CD14-positive monocyte (primary cell): Measurements from ENCODE around the gene XXYLT1. TPM values are rescaled to one million over a fixed set of nuclear protein-coding genes. Genes with fewer than 3 reads are reported as not detected.

Experiments used
- DNase-seq, 3 donors: peaks; one replicate each; pipeline ENCODE4 v3.0.0-alpha.2; 2011 to 2022
- H2AFZ ChIP-seq: 2 replicates; pipeline ENCODE4 v1.6.0; 2012; ENCODE audit warnings: mild to moderate bottlenecking, low read depth, low read length, inconsistent platforms; ENCODE audit not compliant: insufficient read depth, poor library complexity, severe bottlenecking
- H3K27ac ChIP-seq, 2 donors: 1 replicate in 1 of 2; 2 replicates in 1 of 2; pipeline ENCODE4 v1.5.1; 2012 to 2013; ENCODE audit warnings: low read length in 2 of 2, control low read depth in 1 of 2, inconsistent platforms in 1 of 2, low read depth in 1 of 2, mild to moderate bottlenecking in 1 of 2
- H3K27me3 ChIP-seq, 2 donors: one replicate each; pipeline versions ENCODE4 v1.6.0 to v1.6.1; 2011 to 2013; ENCODE audit warnings: low read length in 2 of 2; ENCODE audit not compliant: control insufficient read depth in 2 of 2, insufficient read depth in 2 of 2
- H3K36me3 ChIP-seq, 2 donors: replicated peaks in 1 of 2; 1 replicate in 1 of 2; 2 replicates in 1 of 2; pipeline versions ENCODE4 v1.5.1 to v1.6.1; 2012 to 2013; ENCODE audit warnings: low read length in 2 of 2, control low read depth in 1 of 2, inconsistent platforms in 1 of 2, mild to moderate bottlenecking in 1 of 2; ENCODE audit not compliant: insufficient read depth in 2 of 2, control insufficient read depth in 1 of 2
- H3K4me1 ChIP-seq, 2 donors: 1 replicate in 1 of 2; 2 replicates in 1 of 2; pipeline versions ENCODE4 v1.5.1 to v1.6.1; 2012 to 2013; ENCODE audit warnings: low read length in 2 of 2, control low read depth in 1 of 2, inconsistent platforms in 1 of 2, mild to moderate bottlenecking in 1 of 2, moderate library complexity in 1 of 2; ENCODE audit not compliant: insufficient read depth in 2 of 2, control insufficient read depth in 1 of 2
- H3K4me2 ChIP-seq: replicated peaks from 2 replicates; pipeline ENCODE3; 2012; ENCODE audit warnings: low read length, moderate library complexity, mild to moderate bottlenecking; ENCODE audit not compliant: poor library complexity, severe bottlenecking; ENCODE audit errors: extremely low read depth
- H3K4me3 ChIP-seq, 3 experiments: fragments of 200-600 bp in 1 of 3; sonication (generic) in 1 of 3; replicated peaks in 1 of 3; 1 replicate in 2 of 3; 2 replicates in 1 of 3; pipeline ENCODE4 v1.5.1; 2011 to 2013; ENCODE audit warnings: low read length in 3 of 3, mild to moderate bottlenecking in 3 of 3, control low read depth in 2 of 3, low read depth in 2 of 3, inconsistent platforms in 1 of 3, moderate library complexity in 1 of 3
- H3K79me2 ChIP-seq: 2 replicates; pipeline ENCODE4 v1.6.0; 2012; ENCODE audit warnings: mild to moderate bottlenecking, control low read depth, inconsistent platforms, low read length, moderate library complexity; ENCODE audit not compliant: insufficient read depth
- H3K9ac ChIP-seq: 2 replicates; pipeline ENCODE4 v1.6.0; 2017; ENCODE audit warnings: low read length, mild to moderate bottlenecking; ENCODE audit not compliant: insufficient read depth, poor library complexity, severe bottlenecking
- H3K9me3 ChIP-seq, 2 donors: replicated peaks in 1 of 2; 1 replicate in 1 of 2; 2 replicates in 1 of 2; pipeline versions ENCODE4 v1.5.1 to v1.6.1; 2012 to 2013; ENCODE audit warnings: low read length in 2 of 2, control low read depth in 1 of 2; ENCODE audit not compliant: control insufficient read depth in 1 of 2, insufficient read depth in 1 of 2
- H4K20me1 ChIP-seq: 2 replicates; pipeline ENCODE4 v1.6.0; 2012; ENCODE audit warnings: mild to moderate bottlenecking, low read length, control low read depth, moderate library complexity; ENCODE audit not compliant: insufficient read depth
- H3K27ac Mint-ChIP-seq, 7 donors: one replicate each; pipeline ENCODE4 v1.8.0; 2020; ENCODE audit warnings: mild to moderate bottlenecking in 7 of 7, mixed read lengths in 7 of 7, moderate library complexity in 6 of 7, inconsistent platforms in 2 of 7
- H3K27me3 Mint-ChIP-seq, 3 donors: one replicate each; pipeline ENCODE4 v1.8.0; 2021 to 2022; ENCODE audit warnings: low read depth in 3 of 3, mild to moderate bottlenecking in 3 of 3, mixed read lengths in 3 of 3, moderate library complexity in 3 of 3, inconsistent platforms in 1 of 3
- H3K36me3 Mint-ChIP-seq, 2 donors: one replicate each; pipeline ENCODE4 v1.8.0; 2020; ENCODE audit warnings: mixed read lengths in 2 of 2, inconsistent platforms in 1 of 2, mild to moderate bottlenecking in 1 of 2
- H3K4me1 Mint-ChIP-seq: one replicate; pipeline ENCODE4 v1.8.0; 2020; ENCODE audit warnings: mild to moderate bottlenecking, mixed read lengths
- H3K4me3 Mint-ChIP-seq, 2 donors: one replicate each; pipeline ENCODE4 v1.8.0; 2020; ENCODE audit warnings: mild to moderate bottlenecking in 2 of 2, mixed read lengths in 2 of 2, moderate library complexity in 1 of 2
- H3K9me3 Mint-ChIP-seq, 7 donors: one replicate each; pipeline ENCODE4 v1.8.0; 2020 to 2022; ENCODE audit warnings: mixed read lengths in 7 of 7, mild to moderate bottlenecking in 6 of 7, moderate library complexity in 6 of 7, inconsistent platforms in 2 of 7
- CTCF ChIP-seq: fragments of 200-600 bp; IDR thresholded peaks from one replicate; pipeline ENCODE4 v1.8.0; 2022; ENCODE audit warnings: antibody characterized with exemption, mild to moderate bottlenecking
- WGBS: methylation state at CpG from one replicate; pipeline ENCODE4 v1.1.5; 2013; ENCODE audit warnings: missing lambda C conversion rate; ENCODE audit not compliant: insufficient coverage; 5-methylcytosine and 5-hydroxymethylcytosine counted together
- intact Hi-C, 2 donors: fragments of 100-400 bp; cut with micrococcal nuclease; formaldehyde crosslinking; loops; one replicate each; pipeline versions ENCODE4 v1.15.0 to v1.15.1; 2023
- polyA plus RNA-seq, 3 donors: library from polyadenylated mRNA; depleted of rRNA in 1 of 3; unstranded in 2 of 3; stranded (reverse) in 1 of 3; fragments of 300-500 nt in 2 of 3; fragments of >200 nt in 1 of 3; fragmentation: Illumina TruSeq in 2 of 3; gene quantifications; 1 replicate in 2 of 3; 2 replicates in 1 of 3; pipeline ENCODE4 v1.2.3, GENCODE V29; 2012 to 2021

The XXYLT1 gene
- polyA plus RNA-seq, 3 donors: 11.8 to 13.5 (median 13.2) TPM

GRCh38 chr3:195196266-195196665 is 74.7 kb downstream of the XXYLT1 start:
- Histone ChIP-seq H3K27ac (no peak overlapping the region), H3K27me3 (no peaks in the 10 kb centered on the region), H4K20me1 (peaks cover 20% of the 10 kb centered on the region), H3K9me3 (peaks cover 6 to 8% of the 10 kb centered on the region in 2 donors), H3K4me1 (peaks cover 12 to 14% of the 10 kb centered on the region in 2 donors), H3K36me3 (no peaks in the 10 kb centered on the region), H3K4me2 (no peak overlapping the region), H3K4me3 (no peak overlapping the region), H3K79me2 (peaks cover 13% of the 10 kb centered on the region), H2AFZ (no peak overlapping the region), H3K9ac (no peak overlapping the region)
- Mint-ChIP-seq H3K9me3 (peaks cover 6 to 14% (median 9%) of the 10 kb centered on the region in 7 donors), H3K4me1 (peaks cover 22% of the 10 kb centered on the region), H3K36me3 (peaks cover 4 to 9% of the 10 kb centered on the region in 2 donors), H3K27me3 (peaks cover 0 to 1% (median 0%) of the 10 kb centered on the region in 3 donors), H3K4me3 (no peak overlapping the region), H3K27ac (peak overlapping the region in 1 of 7 donors; percentile 59)
- intact Hi-C loops: no loop called here
- no peak for TF ChIP-seq CTCF
- WGBS: 100% methylated on average over 5 of the region's 5 CpGs
- DNase-seq: no peak

- H3K4me1 ChIP-seq: peaks cover 12 to 14% of the 10 kb centered on the region in 2 donors
- intact Hi-C loops: no loop called here
- peaks cover 13% of the 10 kb centered on the region for H3K79me2 ChIP-seq
- Mint-ChIP-seq H3K4me1 (peaks cover 22% of the 10 kb centered on the region), H3K4me3 (no peak overlapping the region), H3K9me3 (peaks cover 8 to 21% (median 14%) of the 10 kb centered on the region in 7 donors), H3K27me3 (peaks cover 0 to 1% (median 0%) of the 10 kb centered on the region in 3 donors), H3K27ac (no peak overlapping the region), H3K36me3 (peaks cover 4 to 11% of the 10 kb centered on the region in 2 donors)
- H3K36me3 ChIP-seq: no peaks in the 10 kb centered on the region
- H3K4me3 ChIP-seq: no peak overlapping the region
- H3K27ac ChIP-seq: no peak overlapping the region
- DNase-seq: no peak
- H2AFZ ChIP-seq: no peak overlapping the region
- 93% methylated on average over 10 of the region's 17 CpGs for WGBS
- H3K9ac ChIP-seq: no peak overlapping the region
- peaks cover 20% of the 10 kb centered on the region for H4K20me1 ChIP-seq
- peaks cover 8 to 10% of the 10 kb centered on the region in 2 donors for H3K9me3 ChIP-seq
- no peak for TF ChIP-seq CTCF
- no peak overlapping the region for H3K4me2 ChIP-seq
- no peaks in the 10 kb centered on the region for H3K27me3 ChIP-seq
Observed at GRCh38 chr3:195195321-195196209, 75.4 kb downstream of the XXYLT1 start.
